Activated CD8-positive, alpha-beta memory T cell treated with anti-CD3 and anti-CD28 coated beads for 24 hours (primary cell): ENCODE measurements around the gene DHX40.
"Not testable (repeated sequence)": the region's sequence is repeated elsewhere in the genome, so short reads cannot be mapped to it uniquely, and the experiment has no call there.

Experiments used
- DNase-seq: peaks from one replicate; pipeline ENCODE4 v3.0.0-alpha.2; 2020

Gene DHX40

GRCh38 chr17:59565171-59565958 is at the start of gene DHX40:
Gene DHX40, plus strand, starts transcription at chr17:59565610. Its CDS starts 62 bp downstream, at chr17:59565672.
- DNase-seq: peak; percentile 97

GRCh38 chr17:59516451-59516850 is 49.0 kb upstream of the DHX40 start:
- no peak for DNase-seq

- no peak for DNase-seq
Observed at GRCh38 chr17:59519132-59519531, 46.3 kb upstream of the DHX40 start.

GRCh38 chr17:59520251-59520650 is 45.2 kb upstream of the DHX40 start:
- no peak for DNase-seq

GRCh38 chr17:59521465-59522126 is 43.8 kb upstream of the DHX40 start:
- peak; percentile 85 for DNase-seq

GRCh38 chr17:59524930-59525329 is 40.5 kb upstream of the DHX40 start:
- not testable (repeated sequence) for DNase-seq

- no peak for DNase-seq
Observed at GRCh38 chr17:59525668-59526067, 39.7 kb upstream of the DHX40 start.

- DNase-seq: no peak
Observed at GRCh38 chr17:59526451-59526850, 39.0 kb upstream of the DHX40 start.

- no peak for DNase-seq
Observed at GRCh38 chr17:59527325-59527917, 38.0 kb upstream of the DHX40 start.

GRCh38 chr17:59527931-59528330 is 37.5 kb upstream of the DHX40 start:
- DNase-seq: no peak

GRCh38 chr17:59530531-59530930 is 34.9 kb upstream of the DHX40 start:
- DNase-seq: no peak

- no peak for DNase-seq
Observed at GRCh38 chr17:59533694-59534093, 31.7 kb upstream of the DHX40 start.

GRCh38 chr17:59534583-59534982 is 30.8 kb upstream of the DHX40 start:
- no peak for DNase-seq

GRCh38 chr17:59538195-59538909 is 27.1 kb upstream of the DHX40 start:
- no peak for DNase-seq

- DNase-seq: no peak
Observed at GRCh38 chr17:59542960-59543635, 22.3 kb upstream of the DHX40 start.

GRCh38 chr17:59545942-59546341 is 19.5 kb upstream of the DHX40 start:
- no peak for DNase-seq

- DNase-seq: no peak
Observed at GRCh38 chr17:59547131-59547915, 18.1 kb upstream of the DHX40 start.

- DNase-seq: not testable (repeated sequence)
Observed at GRCh38 chr17:59548985-59549384, 16.4 kb upstream of the DHX40 start.

- DNase-seq: no peak
Observed at GRCh38 chr17:59550703-59551102, 14.7 kb upstream of the DHX40 start.

- DNase-seq: no peak
Observed at GRCh38 chr17:59558039-59558438, 7.4 kb upstream of the DHX40 start.

GRCh38 chr17:59558953-59559352 is 6.5 kb upstream of the DHX40 start:
- DNase-seq: no peak

GRCh38 chr17:59561042-59561441 is 4.4 kb upstream of the DHX40 start:
- no peak for DNase-seq
